HG03432 (cell line): Measurements from ENCODE around the gene ARHGAP22.

Experiments
- ATAC-seq: cut with Tn5 transposase; IDR thresholded peaks from one replicate; pipeline ENCODE4 v1.9.1; 2021; ENCODE audit warnings: mild to moderate bottlenecking, moderate library complexity; ENCODE audit not compliant: unreplicated experiment

The ARHGAP22 gene

DNA sequence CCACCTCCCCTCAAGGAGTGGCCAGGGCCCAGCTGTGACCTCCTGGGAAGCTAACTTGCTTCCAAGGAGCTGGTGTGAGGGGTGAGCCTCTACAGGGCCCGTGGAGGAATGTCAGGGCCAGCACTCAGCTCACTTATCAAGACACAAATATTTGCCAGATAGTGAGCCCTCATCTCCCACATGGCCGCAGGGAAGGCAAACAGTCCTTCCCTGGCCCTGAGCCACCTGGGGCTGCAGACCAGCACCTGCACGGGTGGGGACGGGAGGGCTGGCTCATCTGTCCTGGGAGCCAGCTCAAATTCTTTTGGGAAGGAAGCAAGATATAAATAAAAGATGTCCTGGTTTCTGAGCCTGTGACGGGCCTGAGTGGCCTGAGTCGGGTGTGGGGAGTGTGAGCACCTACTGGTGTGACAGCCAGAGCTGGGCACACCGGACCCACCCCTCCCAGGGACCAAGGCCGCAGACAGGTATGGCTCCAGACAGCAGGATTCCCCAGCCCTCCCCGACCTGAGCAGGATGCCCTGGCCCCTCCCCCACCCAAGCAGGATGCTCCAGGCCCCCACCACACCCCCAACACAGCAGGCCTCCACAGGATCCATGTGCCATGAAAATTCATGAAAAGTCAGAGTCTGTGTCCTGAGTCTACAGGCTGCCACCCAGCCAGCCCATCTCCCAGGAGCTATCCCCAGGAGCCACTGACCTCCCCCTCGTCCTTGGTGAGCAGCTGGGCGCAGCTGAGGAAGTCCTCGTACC, 150.4 kb downstream of the ARHGAP22 start:
- ATAC-seq: no peak

DNA sequence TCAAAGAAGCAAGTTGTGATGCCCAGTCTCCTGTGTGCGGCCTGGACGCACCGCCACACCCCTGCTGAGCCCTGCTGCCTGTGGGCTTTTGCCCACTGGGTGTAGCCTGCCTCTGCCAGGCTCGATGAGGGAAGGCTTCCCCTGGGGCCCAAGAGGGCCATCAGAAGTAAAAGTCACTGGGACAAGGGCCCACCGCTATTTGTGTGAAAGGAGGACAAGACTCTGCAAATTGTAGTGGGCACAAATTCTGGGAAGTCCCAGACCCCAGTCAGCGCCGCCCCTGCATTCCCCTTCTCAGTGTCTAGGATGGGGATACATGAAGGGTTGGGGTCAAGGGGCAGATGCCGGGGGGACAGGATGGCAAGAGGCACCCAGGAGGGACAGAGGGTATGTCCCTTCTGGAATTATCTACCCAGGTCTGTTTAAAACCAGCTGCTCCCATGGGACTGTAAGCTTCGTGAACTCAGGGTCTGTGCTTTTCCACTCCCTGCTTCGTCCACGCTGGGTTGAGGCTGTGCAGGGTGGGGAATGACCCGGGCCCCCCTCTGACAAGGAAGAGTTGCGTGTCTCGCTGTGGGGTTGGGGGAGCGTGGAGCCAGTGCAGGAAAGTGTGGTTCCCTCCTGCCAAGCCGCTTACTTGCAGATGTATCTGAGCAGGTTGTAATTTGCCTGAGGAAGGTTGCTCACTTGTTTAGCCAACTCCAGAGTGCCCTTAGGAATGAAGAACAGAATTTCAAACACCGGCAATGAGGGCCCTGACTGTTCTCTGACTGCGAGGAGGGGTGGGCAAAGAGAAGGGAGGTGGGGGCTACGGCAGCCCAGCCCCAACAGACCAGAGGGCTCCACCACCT, 151.2 kb downstream of the ARHGAP22 start:
- ATAC-seq: no peak

DNA sequence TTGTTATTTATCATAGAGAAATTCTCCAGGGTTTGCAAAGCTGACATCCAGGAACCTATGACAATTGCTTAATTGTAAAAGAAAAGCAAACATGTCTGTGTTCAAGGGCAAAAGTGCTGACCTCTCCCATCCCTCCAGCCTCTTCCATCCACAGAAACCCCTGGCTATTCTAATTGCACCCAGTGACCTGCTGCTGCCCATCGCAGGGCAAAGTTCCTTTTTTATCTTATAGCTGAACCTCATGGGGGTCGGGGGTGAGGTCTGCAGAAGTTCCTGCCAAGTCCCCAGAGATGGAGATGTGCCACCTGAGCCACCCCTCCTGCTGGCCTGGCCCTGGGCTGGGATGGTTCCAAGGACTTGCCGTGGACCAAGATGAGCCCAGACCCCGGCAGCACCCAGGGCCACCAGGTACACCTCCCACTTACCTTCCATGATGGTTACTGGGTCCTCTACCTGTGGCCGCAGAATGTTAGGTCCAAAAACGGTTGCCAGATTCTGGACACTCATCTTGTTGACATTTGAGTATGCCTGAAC, 151.9 kb downstream of the ARHGAP22 start:
- no peak for ATAC-seq

DNA sequence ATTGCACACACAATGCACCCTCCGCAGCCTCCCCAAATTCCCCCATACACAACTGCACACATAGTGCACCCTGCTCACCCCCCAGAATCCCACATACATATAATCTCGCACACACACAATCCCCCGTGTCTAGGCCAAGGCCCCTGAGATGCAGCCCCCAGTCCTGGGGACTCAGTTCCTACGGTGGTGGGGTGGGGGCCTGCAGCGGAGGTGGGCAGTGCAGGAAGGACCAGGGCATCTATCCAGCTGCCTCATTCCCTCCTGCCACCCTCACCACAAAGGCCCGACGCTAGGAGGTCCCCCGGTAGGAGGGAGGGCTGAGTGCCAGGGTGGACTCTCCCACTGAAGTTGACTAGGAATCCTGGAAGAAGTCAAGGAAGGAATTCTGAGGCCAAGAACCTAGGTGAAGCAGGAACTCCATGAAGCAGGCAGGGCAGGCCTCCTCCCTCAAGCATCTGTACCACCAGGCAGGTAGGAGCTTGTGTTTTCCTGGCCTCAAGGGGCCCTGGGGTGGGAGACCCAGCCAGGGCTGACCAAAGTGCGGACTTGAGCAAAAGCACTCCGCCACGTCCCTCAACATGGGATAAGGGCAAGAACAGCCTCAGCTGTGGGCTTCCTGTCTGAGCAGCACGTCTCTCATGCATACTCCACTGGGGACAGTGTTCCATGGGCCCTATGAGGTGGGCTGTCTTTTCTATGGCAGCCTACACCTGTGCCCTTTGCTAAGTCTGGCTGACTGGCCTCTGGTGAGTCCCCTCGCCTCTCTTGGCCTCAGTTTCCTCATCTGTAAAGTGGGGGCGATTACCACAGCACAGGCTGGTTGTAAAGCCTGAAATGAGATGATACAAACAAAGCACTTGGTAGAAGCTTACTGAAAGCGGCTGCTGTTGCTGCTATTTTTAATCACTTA, 152.6 kb downstream of the ARHGAP22 start:
- no peak for ATAC-seq

- no peak for ATAC-seq
These were observed 154.0 kb downstream of the ARHGAP22 start for GRCh38 chr10:48450741-48451466.

GRCh38 chr10:48450233-48450740, 154.6 kb downstream of the ARHGAP22 start:
- no peak for ATAC-seq

GRCh38 chr10:48449501-48450232, 155.2 kb downstream of the ARHGAP22 start:
- no peak for ATAC-seq

DNA sequence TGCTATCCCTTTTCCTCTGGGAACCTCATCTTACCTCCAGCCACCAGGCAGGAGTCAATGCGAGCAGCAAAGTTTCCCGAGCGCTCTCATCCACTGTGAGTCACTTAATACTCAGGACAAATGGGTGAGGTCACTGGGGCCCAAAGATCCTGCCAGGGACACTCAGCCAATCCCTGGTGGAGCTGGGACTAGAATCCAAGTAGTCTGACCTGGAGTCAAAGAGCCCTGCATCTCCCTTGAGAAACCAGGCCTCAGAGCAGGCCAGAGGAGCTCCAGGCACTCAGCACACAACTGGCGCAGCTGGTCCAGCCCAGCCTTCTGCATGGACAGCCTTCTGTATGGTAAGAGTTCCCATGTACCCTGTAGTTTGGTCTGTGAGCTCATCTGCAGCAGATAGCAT, 156.1 kb downstream of the ARHGAP22 start:
- ATAC-seq: no peak

DNA sequence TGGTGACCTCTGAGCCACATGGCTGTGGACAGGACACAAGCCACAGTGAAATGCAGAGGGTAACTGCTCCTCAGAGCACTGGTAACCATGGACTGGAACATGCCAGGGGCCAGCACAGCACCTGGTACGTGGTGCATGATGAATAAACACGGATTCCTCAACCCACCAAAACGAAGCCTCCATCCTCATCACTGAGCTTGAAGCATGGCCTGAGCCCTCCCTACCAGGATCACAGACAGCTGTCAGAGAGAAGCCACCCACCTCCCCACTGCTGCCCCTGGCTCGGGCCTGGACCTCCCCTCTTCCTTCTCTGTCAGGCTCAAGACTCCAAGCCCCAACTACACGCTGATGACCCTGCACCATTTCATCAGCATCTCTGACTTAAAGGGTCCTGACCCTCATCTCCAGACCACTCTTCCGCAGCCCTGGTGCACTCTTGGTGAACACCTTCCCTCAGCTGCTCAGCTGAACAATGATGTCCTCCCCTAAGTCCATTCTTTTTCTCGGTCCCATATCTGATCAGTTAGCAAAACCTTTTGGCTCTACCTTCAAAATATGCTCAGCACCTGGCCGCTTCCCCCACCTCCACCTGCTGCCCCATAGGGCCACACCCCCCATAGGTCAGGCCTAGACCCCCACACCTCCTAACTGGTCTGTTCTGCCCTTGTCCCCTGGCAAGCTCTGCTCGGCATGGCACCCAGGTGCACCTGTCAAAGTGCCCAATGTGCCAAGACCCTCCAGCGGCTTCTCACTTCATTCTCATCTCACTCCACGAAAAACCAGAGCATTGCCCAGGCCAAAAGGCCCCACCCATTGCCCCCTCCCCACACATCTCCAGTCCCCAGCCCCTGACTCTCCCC, 157.3 kb downstream of the ARHGAP22 start:
- ATAC-seq: no peak

DNA sequence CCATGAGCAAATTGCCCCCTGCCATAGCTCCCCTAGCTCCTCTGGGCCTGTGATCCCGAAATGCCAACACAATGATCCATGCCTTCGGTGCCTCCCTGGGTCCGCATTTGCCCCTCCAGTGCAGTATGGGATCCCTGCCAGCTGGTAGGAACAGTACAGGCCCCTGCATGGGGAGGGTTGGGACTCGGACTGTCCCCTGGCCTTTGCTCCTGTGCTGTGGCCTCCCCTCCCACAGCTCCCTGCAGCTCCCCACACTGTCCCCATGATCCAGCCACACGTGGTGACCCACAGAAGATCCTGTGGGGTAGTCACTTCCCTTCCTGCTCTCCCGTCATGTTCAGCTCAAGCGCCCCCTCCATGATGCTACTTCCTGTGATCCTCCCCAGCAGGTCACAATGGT, 158.1 kb downstream of the ARHGAP22 start:
- ATAC-seq: no peak

- no peak for ATAC-seq
These were observed 158.9 kb downstream of the ARHGAP22 start for GRCh38 chr10:48445932-48446331.

GRCh38 chr10:48444861-48445841, 159.7 kb downstream of the ARHGAP22 start:
- ATAC-seq: no peak

- no peak for ATAC-seq
These were observed 160.6 kb downstream of the ARHGAP22 start for GRCh38 chr10:48444266-48444665.

- no peak for ATAC-seq
These were observed 162.1 kb downstream of the ARHGAP22 start for GRCh38 chr10:48442809-48443177.

GRCh38 chr10:48442090-48442808, 162.6 kb downstream of the ARHGAP22 start:
- no peak for ATAC-seq

- no peak for ATAC-seq
These were observed 164.1 kb downstream of the ARHGAP22 start for GRCh38 chr10:48440771-48441170.
